GM12874 (cell line): ENCODE measurements around the gene CLTA.

Experiments used
- CTCF ChIP-seq: IDR thresholded peaks from 2 replicates; pipeline ENCODE4 v1.5.1; 2011; ENCODE audit warnings: low read depth, mild to moderate bottlenecking, control low read depth, low read length, moderate library complexity; ENCODE audit not compliant: insufficient read depth

CLTA gene

GRCh38 chr9:36258996-36259533 is 68.3 kb downstream of the CLTA start:
- TF ChIP-seq CTCF = no peak
